ENCODE data around the gene FHOD3. TPM values are rescaled to one million over a fixed set of nuclear protein-coding genes. Genes with fewer than 3 reads are reported as not detected.

FHOD3 gene
- total RNA-seq, 1 donor: 3.0 TPM

DNA sequence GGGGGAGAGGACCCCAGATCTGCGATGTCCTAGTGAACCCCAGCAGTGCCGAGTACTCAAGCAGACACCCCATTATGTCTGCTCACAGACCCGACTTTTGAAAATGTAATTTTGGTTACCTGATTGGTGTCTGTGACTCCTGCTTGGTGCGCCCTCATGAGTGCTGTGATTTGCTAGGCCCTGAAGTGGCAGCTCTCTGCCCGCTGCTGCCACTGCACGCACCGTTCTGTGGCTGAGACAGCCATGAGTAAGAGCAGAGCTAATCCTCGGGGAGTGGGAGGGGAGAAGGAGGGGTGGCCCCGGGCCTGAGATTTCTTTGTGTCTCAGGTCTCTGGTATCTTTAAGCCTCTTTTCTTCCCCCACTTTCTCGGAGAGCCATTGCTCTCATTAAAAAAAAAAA, 18.2 kb downstream of the FHOD3 start:
- DNase-seq (ENCODE audit: low read depth): peak; percentile 46
- H3K4me3 ChIP-seq (ENCODE audit: low read depth, low read length): no peak overlapping the region
- TF ChIP-seq, protein P1, sequence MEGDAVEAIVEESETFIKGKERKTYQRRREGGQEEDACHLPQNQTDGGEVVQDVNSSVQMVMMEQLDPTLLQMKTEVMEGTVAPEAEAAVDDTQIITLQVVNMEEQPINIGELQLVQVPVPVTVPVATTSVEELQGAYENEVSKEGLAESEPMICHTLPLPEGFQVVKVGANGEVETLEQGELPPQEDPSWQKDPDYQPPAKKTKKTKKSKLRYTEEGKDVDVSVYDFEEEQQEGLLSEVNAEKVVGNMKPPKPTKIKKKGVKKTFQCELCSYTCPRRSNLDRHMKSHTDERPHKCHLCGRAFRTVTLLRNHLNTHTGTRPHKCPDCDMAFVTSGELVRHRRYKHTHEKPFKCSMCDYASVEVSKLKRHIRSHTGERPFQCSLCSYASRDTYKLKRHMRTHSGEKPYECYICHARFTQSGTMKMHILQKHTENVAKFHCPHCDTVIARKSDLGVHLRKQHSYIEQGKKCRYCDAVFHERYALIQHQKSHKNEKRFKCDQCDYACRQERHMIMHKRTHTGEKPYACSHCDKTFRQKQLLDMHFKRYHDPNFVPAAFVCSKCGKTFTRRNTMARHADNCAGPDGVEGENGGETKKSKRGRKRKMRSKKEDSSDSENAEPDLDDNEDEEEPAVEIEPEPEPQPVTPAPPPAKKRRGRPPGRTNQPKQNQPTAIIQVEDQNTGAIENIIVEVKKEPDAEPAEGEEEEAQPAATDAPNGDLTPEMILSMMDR (IDR thresholded peaks at IDR 0.05; ENCODE audit: insufficient read depth, low read length): no peak

DNA sequence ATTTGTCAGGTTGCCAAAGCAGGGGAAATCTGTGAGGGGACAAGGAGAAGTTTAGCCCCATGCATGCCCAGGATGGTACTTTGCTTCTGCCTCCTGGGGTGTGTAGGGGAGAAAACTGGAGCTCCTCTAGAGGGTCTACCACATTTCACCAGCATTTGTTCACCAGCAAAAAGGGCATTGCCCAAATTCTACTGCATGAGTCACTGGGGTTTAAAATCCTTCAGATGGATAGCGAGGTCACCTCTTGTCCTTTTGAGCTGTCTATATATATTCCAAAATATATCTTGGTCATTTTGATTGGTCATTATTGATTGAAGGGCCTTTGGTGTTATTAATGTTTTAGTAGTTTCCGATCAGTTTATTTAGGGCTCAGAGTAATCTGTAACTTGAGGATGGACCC, 18.7 kb downstream of the FHOD3 start:
- DNase-seq (ENCODE audit: low read depth): no peak
- TF ChIP-seq, protein P1 (IDR thresholded peaks at IDR 0.05; ENCODE audit: insufficient read depth, low read length): no peak
- H3K4me3 ChIP-seq (ENCODE audit: low read depth, low read length): no peak overlapping the region

DNA sequence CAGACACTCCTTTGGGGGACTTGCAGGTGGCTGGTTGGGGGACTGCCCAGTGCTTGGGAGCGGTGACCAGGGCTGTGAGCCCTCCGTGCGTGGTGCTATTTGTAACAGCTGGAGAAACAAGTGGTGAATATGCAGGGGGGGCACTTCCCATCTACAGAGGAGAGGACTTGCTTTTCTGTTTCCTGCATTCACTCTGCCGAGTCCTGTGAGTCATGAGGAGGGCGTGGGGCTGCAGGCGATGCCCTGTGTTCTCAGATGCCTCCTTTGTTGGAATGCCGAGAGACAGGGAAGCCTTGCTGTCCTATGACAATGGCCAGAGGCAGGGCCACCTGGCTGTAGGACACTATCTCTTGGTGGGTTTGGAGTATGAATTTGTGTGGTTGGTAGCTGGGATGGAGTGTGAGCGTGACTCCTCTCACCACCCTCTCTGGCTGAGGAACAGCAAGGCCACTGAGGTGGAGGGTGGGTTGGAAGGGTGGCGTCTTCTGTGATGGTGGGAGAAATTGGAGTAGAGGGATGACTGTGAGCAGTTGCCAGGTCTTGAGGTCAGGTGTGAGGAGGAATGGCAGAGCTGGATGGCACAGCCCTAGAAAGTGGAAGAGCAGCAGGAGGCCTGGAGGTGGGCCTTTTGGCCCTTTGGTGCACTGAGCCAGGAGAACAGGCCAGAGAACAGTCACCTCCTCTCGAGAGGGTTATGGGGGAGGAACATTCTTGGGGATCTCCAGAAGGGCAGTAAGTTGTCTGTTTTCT, 24.3 kb downstream of the FHOD3 start:
- TF ChIP-seq, protein P1 (IDR thresholded peaks at IDR 0.05; ENCODE audit: insufficient read depth, low read length): no peak
- DNase-seq (ENCODE audit: low read depth): no peak
- no peak overlapping the region for H3K4me3 ChIP-seq (ENCODE audit: low read depth, low read length)

DNA sequence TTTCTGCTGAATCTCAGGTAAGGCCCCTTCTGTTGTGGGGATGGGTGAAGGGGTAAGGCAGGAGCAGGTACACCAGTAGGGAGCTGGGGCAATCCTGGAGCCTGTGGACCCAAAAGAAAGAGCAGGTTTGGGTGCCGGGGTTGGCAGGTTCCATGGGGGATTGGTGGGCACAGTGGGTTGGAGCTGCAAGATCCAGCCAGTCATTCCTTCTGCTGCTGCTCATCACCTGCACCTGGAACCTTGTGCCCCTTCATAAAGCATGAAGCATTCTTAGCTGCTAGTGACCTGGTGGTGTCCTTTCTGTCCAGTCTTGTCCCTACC, 24.9 kb downstream of the FHOD3 start:
- no peak overlapping the region for H3K4me3 ChIP-seq (ENCODE audit: low read depth, low read length)
- DNase-seq (ENCODE audit: low read depth): no peak
- TF ChIP-seq, protein P1 (IDR thresholded peaks at IDR 0.05; ENCODE audit: insufficient read depth, low read length): no peak

DNA sequence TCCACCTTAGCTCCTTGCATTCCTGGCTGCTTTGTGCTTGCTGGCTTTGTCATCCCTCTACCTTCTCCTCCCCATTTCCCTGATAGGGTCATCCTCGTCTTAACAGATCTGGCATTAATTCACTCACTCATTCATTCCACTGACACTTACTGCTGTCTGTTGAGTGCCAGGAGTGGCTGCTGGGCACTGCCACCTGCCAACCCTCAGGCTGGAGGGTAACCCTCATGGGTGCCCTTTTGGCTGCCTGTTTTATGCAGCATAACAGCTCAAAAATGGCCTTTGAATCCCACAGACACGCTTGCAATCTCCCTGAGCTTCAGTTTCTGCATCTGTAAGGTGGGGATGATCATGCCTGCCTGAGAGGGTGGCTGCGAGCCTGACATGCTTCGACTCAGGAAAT, 25.2 kb downstream of the FHOD3 start:
- no peak for DNase-seq (ENCODE audit: low read depth)
- TF ChIP-seq, protein P1 (IDR thresholded peaks at IDR 0.05; ENCODE audit: insufficient read depth, low read length): no peak
- no peak overlapping the region for H3K4me3 ChIP-seq (ENCODE audit: low read depth, low read length)

DNA sequence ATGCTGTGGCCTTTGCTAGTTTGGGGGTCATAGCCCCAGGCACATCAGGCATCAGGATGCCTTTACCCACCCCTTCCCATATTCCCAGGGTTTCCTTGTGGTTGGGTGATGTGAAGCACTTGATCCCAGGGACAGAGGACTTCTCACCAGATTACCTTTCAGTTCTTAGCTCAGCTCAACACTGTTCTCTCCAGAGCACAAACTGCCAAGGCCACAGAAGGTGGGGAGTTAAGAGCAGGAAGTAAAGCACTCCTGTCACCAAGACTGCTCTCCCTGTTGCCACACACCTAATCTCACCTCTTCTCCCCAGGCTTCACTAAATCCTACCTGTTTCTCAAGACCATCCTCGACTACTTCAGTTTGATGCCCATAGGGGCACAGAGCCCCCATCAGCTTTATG, 25.9 kb downstream of the FHOD3 start:
- TF ChIP-seq, protein P1 (IDR thresholded peaks at IDR 0.05; ENCODE audit: insufficient read depth, low read length): no peak
- no peak overlapping the region for H3K4me3 ChIP-seq (ENCODE audit: low read depth, low read length)
- DNase-seq (ENCODE audit: low read depth): no peak

DNA sequence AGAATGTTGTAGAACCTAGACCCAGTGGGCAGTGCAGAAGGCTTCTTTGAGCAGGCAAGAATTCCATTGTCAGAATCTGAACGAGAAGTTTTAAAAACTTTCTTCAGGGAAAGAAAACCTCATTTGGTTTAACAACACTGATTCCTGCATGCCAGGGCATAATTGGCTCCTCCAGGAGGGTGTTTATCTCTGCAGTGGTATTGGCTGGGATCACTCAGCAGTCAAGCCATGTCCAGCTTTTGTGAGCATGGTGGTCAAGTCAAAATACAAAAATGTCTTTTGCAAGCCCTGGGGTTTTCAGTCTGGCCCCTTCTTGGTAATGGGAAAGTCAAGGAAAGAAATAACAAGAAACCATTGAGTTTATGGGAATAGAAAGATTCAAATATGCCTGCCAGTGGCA, 28.3 kb downstream of the FHOD3 start:
- TF ChIP-seq, protein P1 (IDR thresholded peaks at IDR 0.05; ENCODE audit: insufficient read depth, low read length): no peak
- no peak overlapping the region for H3K4me3 ChIP-seq (ENCODE audit: low read depth, low read length)
- no peak for DNase-seq (ENCODE audit: low read depth)
